Effector memory CD4-positive, alpha-beta T cell (primary cell): Measurements from ENCODE around the gene C1orf116.

Experiments used
- DNase-seq, 3 donors: peaks; one replicate each; pipeline ENCODE4 v3.0.0-alpha.2; 2020
- H3K27ac ChIP-seq: 2 replicates; pipeline ENCODE4 v1.7.0; 2013; ENCODE audit warnings: mild to moderate bottlenecking, low read length, moderate library complexity; ENCODE audit not compliant: insufficient read depth, poor library complexity, severe bottlenecking
- H3K27me3 ChIP-seq: replicated peaks from 2 replicates; pipeline ENCODE4 v1.7.0; 2013; ENCODE audit warnings: mild to moderate bottlenecking, low read length; ENCODE audit not compliant: insufficient read depth, control insufficient read depth, poor library complexity, severe bottlenecking
- H3K36me3 ChIP-seq: 2 replicates; pipeline ENCODE4 v1.7.0; 2013; ENCODE audit warnings: mild to moderate bottlenecking, low read length, moderate library complexity; ENCODE audit not compliant: control insufficient read depth, insufficient read depth
- H3K4me1 ChIP-seq: 2 replicates; pipeline ENCODE4 v1.7.0; 2013; ENCODE audit warnings: low read length, mild to moderate bottlenecking; ENCODE audit not compliant: control insufficient read depth, insufficient read depth, poor library complexity, severe bottlenecking
- H3K4me3 ChIP-seq: 2 replicates; pipeline ENCODE4 v1.7.0; 2013; ENCODE audit warnings: low read length, low read depth, mild to moderate bottlenecking; ENCODE audit not compliant: insufficient read depth, poor library complexity, severe bottlenecking
- H3K9me3 ChIP-seq: 2 replicates; pipeline ENCODE4 v1.7.0; 2013; ENCODE audit warnings: mild to moderate bottlenecking, low read length, moderate library complexity; ENCODE audit not compliant: control insufficient read depth

The C1orf116 gene

DNA sequence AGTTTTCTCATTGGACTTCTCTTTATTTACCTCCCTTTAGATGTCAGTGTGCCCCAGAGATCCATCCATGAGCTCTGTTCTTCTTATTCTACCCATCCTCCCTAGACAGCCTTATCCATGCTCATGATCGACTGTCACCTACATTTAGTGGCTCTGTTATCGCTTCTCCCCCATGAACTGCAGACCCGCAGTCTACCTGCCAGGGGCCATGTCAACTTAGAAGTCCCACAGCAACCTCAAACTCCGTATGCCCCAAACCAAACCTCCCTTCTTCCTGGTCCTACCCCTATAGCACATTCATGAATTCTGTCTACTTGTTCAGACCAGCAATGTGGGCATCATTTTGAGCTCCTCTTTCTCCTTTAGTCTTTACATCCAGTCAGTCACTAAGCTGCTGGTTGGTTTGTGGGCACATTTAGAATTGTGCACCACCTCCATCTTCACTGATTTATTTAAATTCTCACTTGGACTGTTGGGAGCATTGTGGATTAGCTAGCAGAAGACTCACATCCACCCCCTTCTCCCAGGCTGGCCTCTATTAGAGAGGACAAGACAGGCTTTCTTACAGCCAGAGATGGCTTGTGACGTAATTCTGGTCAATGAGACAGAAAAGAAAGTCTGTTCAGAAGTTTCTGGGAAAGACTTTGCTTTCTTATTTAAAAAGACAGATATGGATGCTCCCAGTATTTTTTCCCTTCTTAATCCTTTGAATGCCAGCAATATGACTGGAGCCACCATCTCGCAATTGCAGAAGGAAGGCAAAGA, 19.1 kb downstream of the C1orf116 start:
- Histone ChIP-seq H3K4me3 (no peak overlapping the region), H3K4me1 (no peaks in the 10 kb centered on the region), H3K27ac (no peak overlapping the region), H3K36me3 (no peaks in the 10 kb centered on the region), H3K9me3 (no peaks in the 10 kb centered on the region), H3K27me3 (no peaks in the 10 kb centered on the region)
- no peak for DNase-seq

DNA sequence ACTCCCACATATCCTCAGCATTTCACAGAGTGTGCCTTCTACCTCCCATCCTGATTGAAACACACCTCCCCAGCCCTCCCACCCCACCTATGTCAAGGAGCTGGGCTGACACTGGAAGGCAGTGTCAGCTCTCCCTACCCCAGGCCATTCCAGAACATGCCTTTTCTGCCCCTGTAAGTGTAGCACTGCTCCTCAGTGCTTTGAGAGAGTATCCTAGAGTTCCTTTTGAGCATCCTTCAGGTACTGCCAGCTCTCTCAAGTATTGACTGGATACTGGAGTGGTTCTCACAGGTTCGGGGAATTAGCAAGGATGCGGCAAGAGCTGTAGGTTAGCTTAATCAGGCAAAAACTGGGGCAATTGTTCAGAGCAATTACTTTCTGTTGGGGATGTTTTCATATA, 21.8 kb downstream of the C1orf116 start:
- Histone ChIP-seq H3K9me3 (no peaks in the 10 kb centered on the region), H3K27me3 (no peaks in the 10 kb centered on the region), H3K4me1 (no peaks in the 10 kb centered on the region), H3K4me3 (no peak overlapping the region), H3K27ac (no peak overlapping the region), H3K36me3 (no peaks in the 10 kb centered on the region)
- no peak for DNase-seq

DNA sequence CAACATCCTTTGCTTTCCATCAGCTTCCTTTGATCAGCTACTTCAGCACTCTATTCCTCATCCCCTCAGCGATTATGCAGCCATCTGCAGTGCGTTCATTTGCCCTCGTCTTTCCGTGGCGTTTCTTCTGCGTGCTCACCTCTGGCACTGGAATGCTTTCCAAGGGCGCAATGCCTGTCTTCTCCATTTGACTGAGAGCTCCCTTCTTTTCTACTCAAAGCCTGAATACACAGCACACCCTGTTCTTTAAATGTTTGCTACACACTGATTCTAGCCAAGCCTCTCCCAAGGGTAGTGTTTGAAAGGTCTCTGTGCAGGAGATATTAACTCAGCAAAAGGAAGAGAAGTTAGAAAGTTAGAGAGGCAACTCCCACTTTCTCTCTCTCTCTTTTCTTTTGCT, 22.6 kb downstream of the C1orf116 start:
- H3K4me1 ChIP-seq, result no peaks in the 10 kb centered on the region
- no peak overlapping the region for H3K4me3 ChIP-seq
- no peaks in the 10 kb centered on the region for H3K9me3 ChIP-seq
- DNase-seq, result no peak
- H3K27ac ChIP-seq, result no peak overlapping the region
- H3K27me3 ChIP-seq, result no peaks in the 10 kb centered on the region
- no peaks in the 10 kb centered on the region for H3K36me3 ChIP-seq

DNA sequence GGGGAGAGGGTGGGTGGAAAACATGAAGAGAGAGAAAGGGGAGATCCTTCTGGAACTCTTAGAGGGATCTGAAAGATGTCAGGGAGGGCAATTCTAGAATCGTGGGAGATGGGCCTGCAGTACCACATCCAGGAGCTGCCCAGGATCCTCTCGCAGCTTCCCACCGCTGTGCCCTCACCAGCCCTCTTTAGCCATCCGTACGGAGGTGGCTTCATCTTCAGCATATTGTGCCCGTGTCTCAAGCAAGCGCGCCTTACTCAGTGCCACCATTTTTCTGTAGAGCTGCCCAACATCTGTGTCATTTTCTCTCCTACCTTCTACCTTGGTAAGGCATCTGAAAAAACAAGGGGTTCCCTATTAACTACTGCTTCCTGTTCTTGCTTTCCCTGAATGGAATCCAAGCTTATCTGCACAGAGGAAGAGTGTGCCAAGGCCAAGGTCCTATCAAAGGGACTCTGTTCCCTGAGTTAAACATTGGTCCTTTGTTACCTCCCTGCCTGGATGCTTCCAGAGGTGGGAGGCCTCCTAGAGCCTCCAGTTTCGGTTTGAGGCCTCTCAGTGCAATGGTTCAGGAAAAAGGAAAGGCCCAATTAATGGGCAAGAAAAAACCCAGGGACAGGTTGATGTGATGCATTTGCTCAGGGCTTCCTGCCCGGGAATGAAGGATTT, 23.2 kb downstream of the C1orf116 start:
- Histone ChIP-seq H3K27ac (no peak overlapping the region), H3K4me1 (no peaks in the 10 kb centered on the region), H3K9me3 (no peaks in the 10 kb centered on the region), H3K36me3 (no peaks in the 10 kb centered on the region), H3K27me3 (no peaks in the 10 kb centered on the region), H3K4me3 (no peak overlapping the region)
- no peak for DNase-seq

DNA sequence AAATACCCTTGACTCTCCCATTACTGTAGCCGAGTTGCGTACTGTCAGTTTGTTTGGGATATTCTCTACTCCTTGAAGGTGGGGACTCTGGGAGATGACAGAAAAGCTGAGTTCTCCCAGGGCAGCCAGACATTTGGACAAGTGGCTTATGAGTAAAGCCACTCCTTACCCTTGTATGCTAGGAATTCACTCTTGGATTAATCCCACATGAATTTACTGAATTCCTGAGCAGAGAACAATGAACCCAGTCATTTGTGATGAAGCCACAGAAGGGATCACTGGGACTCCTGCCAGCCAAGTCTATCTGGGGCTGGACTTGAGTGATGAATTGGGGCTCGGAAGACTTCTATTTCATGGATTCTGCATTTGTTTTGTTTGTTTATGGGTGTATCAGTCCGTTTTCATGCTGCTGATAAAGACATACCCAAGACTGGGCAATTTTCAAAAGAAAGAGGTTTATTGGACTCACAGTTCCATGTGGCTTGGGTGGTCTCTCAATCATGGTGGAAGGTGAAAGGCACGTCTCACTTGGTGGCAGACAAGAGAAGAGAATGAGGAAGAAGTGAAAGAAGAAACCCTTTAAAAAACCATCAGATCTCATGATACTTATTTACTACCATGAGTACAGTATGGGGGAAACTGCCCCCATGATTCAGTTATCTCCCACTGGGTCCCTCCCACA, 25.1 kb downstream of the C1orf116 start:
- H3K4me3 ChIP-seq, result no peak overlapping the region
- H3K27me3 ChIP-seq, result no peaks in the 10 kb centered on the region
- no peak for DNase-seq
- H3K27ac ChIP-seq, result no peak overlapping the region
- no peaks in the 10 kb centered on the region for H3K9me3 ChIP-seq
- H3K36me3 ChIP-seq, result no peaks in the 10 kb centered on the region
- no peaks in the 10 kb centered on the region for H3K4me1 ChIP-seq

DNA sequence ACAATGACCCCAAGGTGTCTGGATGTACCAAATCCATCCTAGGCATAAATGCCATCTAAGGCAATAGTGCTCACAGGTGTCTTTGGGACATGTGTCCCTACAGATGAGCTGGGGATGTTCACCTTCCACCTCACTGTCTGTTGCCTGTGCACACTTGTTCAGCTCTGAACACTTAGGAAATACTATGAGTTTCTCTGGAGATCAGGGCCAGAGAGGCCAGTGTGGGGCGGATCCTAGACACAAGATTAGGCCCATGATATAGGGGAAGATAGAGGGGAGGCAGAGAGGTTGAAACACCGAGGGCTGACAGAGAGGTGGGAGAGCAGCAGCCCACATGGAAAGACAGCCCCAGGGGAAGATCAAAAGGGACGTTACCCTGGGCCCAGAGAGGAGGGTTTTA, 25.6 kb downstream of the C1orf116 start:
- Histone ChIP-seq H3K36me3 (no peaks in the 10 kb centered on the region), H3K4me3 (no peak overlapping the region), H3K4me1 (no peaks in the 10 kb centered on the region), H3K27ac (no peak overlapping the region), H3K9me3 (no peaks in the 10 kb centered on the region), H3K27me3 (no peaks in the 10 kb centered on the region)
- DNase-seq, result no peak

DNA sequence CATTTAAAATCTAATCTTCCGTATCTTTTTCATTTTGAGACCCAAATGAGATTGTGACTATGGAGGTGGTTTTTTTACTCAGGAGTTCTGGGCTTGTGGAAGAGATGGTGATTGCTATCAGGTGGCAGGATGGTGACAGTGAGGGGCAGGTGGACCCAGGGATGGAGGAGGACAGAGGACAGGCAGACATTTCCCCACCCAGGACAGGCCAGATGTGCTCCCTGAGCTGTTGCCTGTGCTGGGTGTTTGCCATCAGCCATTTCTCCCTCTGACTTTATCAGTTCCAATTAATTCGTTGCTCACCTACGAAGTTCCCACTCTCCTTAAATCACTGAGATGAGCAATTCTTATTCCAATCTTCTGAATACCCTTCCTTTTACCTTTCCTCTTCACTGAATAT, 26.5 kb downstream of the C1orf116 start:
- H3K36me3 ChIP-seq, result no peaks in the 10 kb centered on the region
- H3K4me3 ChIP-seq, result no peak overlapping the region
- no peaks in the 10 kb centered on the region for H3K9me3 ChIP-seq
- H3K27ac ChIP-seq, result no peak overlapping the region
- no peak for DNase-seq
- H3K4me1 ChIP-seq, result no peaks in the 10 kb centered on the region
- no peaks in the 10 kb centered on the region for H3K27me3 ChIP-seq

DNA sequence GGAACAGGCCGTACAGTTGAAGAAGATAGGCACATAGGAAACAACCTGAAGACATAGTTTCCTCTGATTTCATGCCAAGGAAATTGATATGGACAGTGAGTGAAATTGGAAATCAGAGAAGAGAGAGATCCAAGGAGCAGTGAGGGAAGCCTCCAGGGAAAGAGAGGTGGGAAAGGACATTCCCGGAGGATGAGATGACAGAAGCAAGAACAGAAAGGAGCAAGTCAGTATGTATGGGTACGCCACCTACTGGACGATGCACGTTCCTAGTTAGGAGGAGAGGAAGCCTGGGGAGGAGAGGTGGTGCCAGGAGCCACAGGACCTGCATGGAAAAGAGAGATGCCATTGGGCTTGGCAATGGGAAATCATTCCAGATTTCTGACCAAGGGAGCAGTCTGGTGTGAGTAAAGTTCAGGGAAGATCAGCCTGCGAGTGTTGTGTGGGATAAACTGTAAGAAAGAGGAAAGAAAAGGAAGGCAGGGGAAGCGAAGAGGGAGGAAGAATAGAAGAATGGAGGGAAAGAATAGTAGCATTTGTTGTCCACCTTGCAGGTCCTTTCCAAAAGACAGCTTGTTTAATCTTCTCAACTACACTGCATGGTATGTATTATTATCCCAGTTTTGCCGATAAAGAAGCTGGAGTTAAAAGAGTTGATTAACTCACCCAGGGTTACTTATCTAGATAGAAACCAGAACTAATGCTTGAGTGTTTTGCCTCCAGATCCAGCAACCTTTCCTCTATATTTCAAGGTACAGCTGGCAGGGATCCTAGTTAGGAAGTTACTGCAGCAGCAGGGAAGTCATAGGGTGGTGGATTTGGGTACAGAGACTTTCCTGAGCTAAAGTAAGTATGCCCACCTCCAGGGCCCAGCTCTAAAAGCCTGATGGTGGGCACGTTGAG, 27.4 kb downstream of the C1orf116 start:
- no peak overlapping the region for H3K4me3 ChIP-seq
- no peaks in the 10 kb centered on the region for H3K36me3 ChIP-seq
- H3K9me3 ChIP-seq, result no peaks in the 10 kb centered on the region
- peak in 1 of 3 donors; percentile 14 for DNase-seq
- H3K27me3 ChIP-seq, result no peaks in the 10 kb centered on the region
- no peaks in the 10 kb centered on the region for H3K4me1 ChIP-seq
- no peak overlapping the region for H3K27ac ChIP-seq

DNA sequence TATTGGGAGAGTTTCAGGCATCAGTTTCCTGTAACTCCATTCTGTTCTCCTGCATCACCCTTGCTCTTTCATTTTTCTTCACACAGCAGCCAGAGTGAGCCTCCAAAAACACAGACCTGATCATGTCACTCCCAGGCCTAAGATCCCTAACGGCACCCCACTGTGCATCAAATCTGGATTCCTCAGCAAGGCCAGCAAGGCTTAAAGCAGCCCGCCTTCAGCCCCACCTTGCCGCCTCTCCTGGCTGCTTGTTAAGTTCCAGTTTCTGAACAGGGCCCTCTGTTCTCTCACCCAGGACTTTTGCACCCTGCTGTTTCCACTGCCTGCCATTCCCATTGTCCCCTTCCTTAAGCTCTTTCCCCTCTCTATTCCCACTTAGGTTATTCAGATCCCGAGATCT, 29.3 kb downstream of the C1orf116 start:
- no peak for DNase-seq
- Histone ChIP-seq H3K4me3 (no peak overlapping the region), H3K27me3 (no peaks in the 10 kb centered on the region), H3K27ac (no peak overlapping the region), H3K9me3 (no peaks in the 10 kb centered on the region), H3K36me3 (no peaks in the 10 kb centered on the region), H3K4me1 (no peaks in the 10 kb centered on the region)
